Activated T-helper 17 cell treated with anti-CD3 and anti-CD28 coated beads, Interleukin-2, amount 50 U/mL, for 72 hours (primary cell): ENCODE results near the gene SPOCD1. TPM values are rescaled to one million over a fixed set of nuclear protein-coding genes. Genes with fewer than 3 reads are reported as not detected.
A peak's percentile ranks its signal among the peaks of the same experiment; 100 is the strongest.

Experiments used
- ATAC-seq: fragments of 150-1000 bp; cut with Tn5 transposase; replicated peaks from 2 replicates; pipeline ENCODE4 v1.10.0; 2021; ENCODE audit warnings: mild to moderate bottlenecking, moderate library complexity
- H3K27ac Mint-ChIP-seq: one replicate; pipeline ENCODE4 v1.8.0; 2022; ENCODE audit warnings: mixed read lengths
- H3K27me3 Mint-ChIP-seq: one replicate; pipeline ENCODE4 v1.8.0; 2022; ENCODE audit warnings: mixed read lengths
- H3K36me3 Mint-ChIP-seq: one replicate; pipeline ENCODE4 v1.8.0; 2022; ENCODE audit warnings: low read depth, mild to moderate bottlenecking, mixed read lengths
- H3K4me1 Mint-ChIP-seq: one replicate; pipeline ENCODE4 v1.8.0; 2022; ENCODE audit warnings: mixed read lengths
- H3K4me3 Mint-ChIP-seq: one replicate; pipeline ENCODE4 v1.8.0; 2022; ENCODE audit warnings: mild to moderate bottlenecking, mixed read lengths
- H3K9me3 Mint-ChIP-seq: one replicate; pipeline ENCODE4 v1.8.0; 2022; ENCODE audit warnings: mixed read lengths
- total RNA-seq, 2 donors: library from RNA; stranded (reverse); gene quantifications; one replicate each; pipeline ENCODE4 v1.2.3, GENCODE V29; 2022

The SPOCD1 gene
- total RNA-seq, 2 donors from 2014 or later, result 0.84 to 1.8 TPM

- Mint-ChIP-seq H3K4me3 (peak overlapping the region; percentile 67), H3K27me3 (peaks cover 6% of the 10 kb centered on the region), H3K9me3 (no peaks in the 10 kb centered on the region), H3K27ac (no peak overlapping the region), H3K36me3 (no peaks in the 10 kb centered on the region), H3K4me1 (no peaks in the 10 kb centered on the region)
- ATAC-seq, result no peak
Measured at GRCh38 chr1:31759298-31760023, 56.4 kb downstream of the SPOCD1 start.

- Mint-ChIP-seq H3K4me3 (no peak overlapping the region), H3K4me1 (no peaks in the 10 kb centered on the region), H3K27me3 (peaks cover 6% of the 10 kb centered on the region), H3K27ac (no peak overlapping the region), H3K36me3 (no peaks in the 10 kb centered on the region), H3K9me3 (no peaks in the 10 kb centered on the region)
- no peak for ATAC-seq
Measured at GRCh38 chr1:31758823-31759222, 57.0 kb downstream of the SPOCD1 start.

DNA sequence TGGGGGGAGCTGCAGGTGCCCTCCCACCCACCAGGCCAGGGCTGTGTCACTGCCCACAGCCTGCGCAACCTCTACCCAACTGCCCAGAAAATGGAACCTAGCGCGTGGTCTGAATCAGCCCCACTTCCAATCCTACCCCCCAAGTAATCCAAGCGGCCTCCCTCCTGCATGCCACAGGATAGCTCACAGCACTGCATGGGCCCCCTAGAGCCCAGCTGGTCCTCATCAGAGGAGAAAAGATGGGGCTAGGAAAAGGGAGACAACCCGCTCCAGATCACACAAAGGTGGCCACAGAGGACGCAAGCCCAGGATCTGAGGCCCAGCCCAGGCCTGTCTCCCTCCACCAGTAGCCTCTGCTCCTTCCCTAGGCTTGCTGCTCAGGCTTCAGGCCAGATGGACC is 57.8 kb downstream of the SPOCD1 start:
- Mint-ChIP-seq H3K9me3 (no peaks in the 10 kb centered on the region), H3K27me3 (peaks cover under 1% of the 10 kb centered on the region), H3K4me3 (no peak overlapping the region), H3K36me3 (no peaks in the 10 kb centered on the region), H3K4me1 (no peaks in the 10 kb centered on the region), H3K27ac (no peak overlapping the region)
- no peak for ATAC-seq

DNA sequence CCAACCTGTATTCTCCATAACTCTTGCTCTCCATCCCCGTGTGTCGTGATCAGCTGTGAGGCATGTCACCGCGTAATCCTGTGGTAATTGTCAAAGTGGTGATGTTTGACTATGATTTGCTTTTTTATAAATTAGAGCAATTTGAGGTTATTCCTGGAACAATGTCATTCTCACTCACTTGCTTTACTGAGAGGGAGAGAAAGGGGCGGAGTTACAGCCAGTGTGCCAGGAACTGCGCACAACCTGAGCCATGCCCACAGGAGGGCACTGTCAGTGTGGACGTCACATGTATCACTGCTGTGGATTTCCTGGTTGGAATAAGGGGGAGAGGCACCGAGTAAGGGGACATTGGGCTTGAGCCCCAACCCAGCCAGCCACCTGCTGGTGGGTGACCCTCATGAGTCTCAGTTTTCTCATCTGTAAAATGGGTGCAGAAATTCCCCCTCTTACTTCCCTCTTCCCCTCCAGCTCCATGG is 58.6 kb downstream of the SPOCD1 start:
- Mint-ChIP-seq H3K4me3 (no peak overlapping the region), H3K27ac (no peak overlapping the region), H3K4me1 (no peaks in the 10 kb centered on the region), H3K36me3 (no peaks in the 10 kb centered on the region), H3K27me3 (no peaks in the 10 kb centered on the region), H3K9me3 (no peaks in the 10 kb centered on the region)
- no peak for ATAC-seq

GRCh38 chr1:31756578-31756977 is 59.2 kb downstream of the SPOCD1 start:
- Mint-ChIP-seq H3K9me3 (no peaks in the 10 kb centered on the region), H3K4me3 (no peak overlapping the region), H3K36me3 (no peaks in the 10 kb centered on the region), H3K4me1 (peaks cover 5% of the 10 kb centered on the region), H3K27ac (no peak overlapping the region), H3K27me3 (peaks cover 3% of the 10 kb centered on the region)
- ATAC-seq, result no peak

- H3K36me3 Mint-ChIP-seq, result no peaks in the 10 kb centered on the region
- H3K9me3 Mint-ChIP-seq, result no peaks in the 10 kb centered on the region
- H3K4me3 Mint-ChIP-seq, result no peak overlapping the region
- peaks cover 3% of the 10 kb centered on the region for H3K27me3 Mint-ChIP-seq
- no peak overlapping the region for H3K27ac Mint-ChIP-seq
- ATAC-seq, result no peak
- H3K4me1 Mint-ChIP-seq, result peaks cover 11% of the 10 kb centered on the region
Measured at GRCh38 chr1:31755850-31756492, 59.9 kb downstream of the SPOCD1 start.

- ATAC-seq, result no peak
- no peaks in the 10 kb centered on the region for H3K9me3 Mint-ChIP-seq
- no peak overlapping the region for H3K27ac Mint-ChIP-seq
- no peak overlapping the region for H3K4me3 Mint-ChIP-seq
- H3K36me3 Mint-ChIP-seq, result no peaks in the 10 kb centered on the region
- H3K27me3 Mint-ChIP-seq, result peaks cover 3% of the 10 kb centered on the region
- H3K4me1 Mint-ChIP-seq, result peaks cover 13% of the 10 kb centered on the region
Measured at GRCh38 chr1:31755197-31755611, 60.6 kb downstream of the SPOCD1 start.

- no peak for ATAC-seq
- Mint-ChIP-seq H3K27me3 (peaks cover 3% of the 10 kb centered on the region), H3K4me1 (peaks cover 13% of the 10 kb centered on the region), H3K36me3 (no peaks in the 10 kb centered on the region), H3K27ac (no peak overlapping the region), H3K9me3 (no peaks in the 10 kb centered on the region), H3K4me3 (no peak overlapping the region)
Measured at GRCh38 chr1:31754397-31754796, 61.4 kb downstream of the SPOCD1 start.

DNA sequence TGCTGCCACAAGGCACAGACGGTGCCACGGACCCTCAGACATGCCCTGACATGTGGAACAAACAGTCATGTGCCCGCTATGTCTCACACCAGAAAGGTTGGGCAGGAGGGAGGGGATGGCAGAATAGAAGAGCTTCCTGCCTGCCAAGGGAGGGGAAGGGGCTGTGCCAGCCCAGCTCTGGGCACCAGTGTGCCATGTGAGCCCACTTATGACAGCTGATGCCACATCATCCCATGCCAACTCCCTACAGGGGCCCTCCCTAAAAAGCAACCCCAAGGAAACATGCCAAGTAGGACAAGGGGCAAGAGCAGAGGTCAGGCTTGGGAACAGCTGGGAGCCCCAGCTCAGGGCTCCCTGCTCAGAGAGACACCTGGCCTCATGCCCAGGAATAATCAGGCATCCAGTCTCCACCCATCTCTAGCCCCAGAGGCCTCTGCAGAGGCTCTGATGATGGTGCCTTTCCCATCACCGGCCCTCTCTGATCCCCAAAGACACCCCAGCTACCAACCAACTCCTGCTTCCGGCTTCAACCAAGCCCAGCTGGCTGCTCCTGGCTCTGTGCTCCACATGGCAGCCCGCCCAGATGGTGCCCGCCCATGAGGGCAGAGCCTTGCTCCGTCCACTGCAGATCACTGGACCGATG is 62.0 kb downstream of the SPOCD1 start:
- Mint-ChIP-seq H3K9me3 (no peaks in the 10 kb centered on the region), H3K27me3 (peaks cover 3% of the 10 kb centered on the region), H3K4me1 (peaks cover 13% of the 10 kb centered on the region), H3K27ac (no peak overlapping the region), H3K4me3 (no peak overlapping the region), H3K36me3 (no peaks in the 10 kb centered on the region)
- ATAC-seq, result no peak

DNA sequence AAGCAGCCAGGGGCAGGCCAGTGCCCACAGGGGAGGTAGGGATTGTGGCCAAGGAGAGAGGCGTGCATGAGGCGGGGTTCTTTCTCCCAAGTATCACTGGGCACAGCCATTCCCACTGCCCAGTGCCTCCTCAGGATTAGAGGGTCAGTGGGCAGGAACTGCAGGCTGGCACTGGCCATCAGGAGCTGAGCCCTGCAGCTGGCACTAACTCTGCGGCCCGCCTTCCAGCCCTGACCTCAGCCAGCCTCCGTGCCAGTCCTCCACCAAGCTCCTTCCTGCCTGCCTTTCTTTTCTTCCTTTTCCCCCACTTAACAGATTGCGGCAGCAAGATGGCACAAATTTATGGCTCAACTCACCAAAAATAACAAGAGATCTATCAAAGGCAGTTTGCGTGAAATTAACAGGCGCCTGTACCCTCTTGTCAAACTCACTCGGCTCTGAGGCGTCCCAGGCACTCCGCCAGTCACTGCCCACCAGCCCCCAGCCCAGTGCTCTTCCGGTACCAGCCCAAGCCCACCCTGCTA is 62.8 kb downstream of the SPOCD1 start:
- H3K36me3 Mint-ChIP-seq, result no peaks in the 10 kb centered on the region
- no peak for ATAC-seq
- peaks cover 13% of the 10 kb centered on the region for H3K4me1 Mint-ChIP-seq
- no peak overlapping the region for H3K4me3 Mint-ChIP-seq
- no peak overlapping the region for H3K27ac Mint-ChIP-seq
- no peaks in the 10 kb centered on the region for H3K9me3 Mint-ChIP-seq
- peaks cover 3% of the 10 kb centered on the region for H3K27me3 Mint-ChIP-seq

GRCh38 chr1:31752258-31752657 is 63.6 kb downstream of the SPOCD1 start:
- no peak overlapping the region for H3K4me3 Mint-ChIP-seq

GRCh38 chr1:31751822-31752241 is 64.0 kb downstream of the SPOCD1 start:
- H3K27ac Mint-ChIP-seq, result peak overlapping the region; percentile 20
- peaks cover 20% of the 10 kb centered on the region for H3K4me1 Mint-ChIP-seq
- no peak for ATAC-seq
- no peaks in the 10 kb centered on the region for H3K9me3 Mint-ChIP-seq
- no peaks in the 10 kb centered on the region for H3K36me3 Mint-ChIP-seq
- peaks cover 7% of the 10 kb centered on the region for H3K27me3 Mint-ChIP-seq
- no peak overlapping the region for H3K4me3 Mint-ChIP-seq

More at GRCh38 chr1:31752258-31752657, 63.6 kb downstream of the SPOCD1 start:
- H3K4me1 Mint-ChIP-seq, result peaks cover 16% of the 10 kb centered on the region
- H3K36me3 Mint-ChIP-seq, result no peaks in the 10 kb centered on the region
- H3K27me3 Mint-ChIP-seq, result peaks cover 6% of the 10 kb centered on the region
- no peaks in the 10 kb centered on the region for H3K9me3 Mint-ChIP-seq
- ATAC-seq, result no peak
- H3K27ac Mint-ChIP-seq, result no peak overlapping the region

DNA sequence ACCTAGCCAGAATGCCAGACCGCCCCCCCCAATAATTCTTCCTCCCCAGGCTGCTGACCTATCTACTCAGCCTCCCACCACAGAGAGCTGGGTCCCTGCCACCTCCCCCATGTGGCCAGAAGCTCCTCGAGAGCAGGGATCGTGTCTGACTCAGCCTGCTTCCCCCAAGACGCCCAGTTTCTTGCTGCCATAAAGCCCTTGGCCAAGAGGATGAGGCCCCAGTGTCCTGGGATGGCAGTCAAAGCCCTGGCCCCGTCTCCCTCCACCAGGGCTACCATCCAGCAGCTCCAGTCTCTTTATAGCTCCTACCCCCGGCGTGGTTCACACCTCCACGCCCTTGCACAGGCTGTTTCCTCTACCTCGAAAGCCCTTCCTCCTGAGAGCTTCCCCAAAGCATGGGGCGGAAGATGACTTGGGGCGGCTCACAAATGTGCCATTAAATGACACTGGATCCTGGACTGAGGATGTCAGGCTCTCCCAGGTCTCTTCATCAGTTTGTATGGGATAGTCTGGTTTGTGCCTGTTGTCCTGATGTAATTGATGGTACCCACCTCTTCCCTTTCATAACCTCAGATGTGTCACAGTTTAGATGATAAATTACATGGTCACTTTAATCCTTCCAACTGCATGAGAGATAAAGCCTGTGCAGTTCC is 64.8 kb downstream of the SPOCD1 start:
- H3K4me3 Mint-ChIP-seq, result no peak overlapping the region
- H3K36me3 Mint-ChIP-seq, result no peaks in the 10 kb centered on the region
- H3K27ac Mint-ChIP-seq, result no peak overlapping the region
- peak; percentile 23 for ATAC-seq
- peaks cover 7% of the 10 kb centered on the region for H3K27me3 Mint-ChIP-seq
- no peaks in the 10 kb centered on the region for H3K9me3 Mint-ChIP-seq
- H3K4me1 Mint-ChIP-seq, result peaks cover 24% of the 10 kb centered on the region
